Measurements from ENCODE around the gene QSER1.
A peak's percentile ranks its signal among the peaks of the same experiment; 100 is the strongest.
"Not testable (repeated sequence)": the region's sequence is repeated elsewhere in the genome, so short reads cannot be mapped to it uniquely, and the experiment has no call there.

The QSER1 gene

GRCh38 chr11:33006010-33006409 is 113.4 kb downstream of the QSER1 start:
- no peak for DNase-seq

- DNase-seq, result no peak
Observed at GRCh38 chr11:33013755-33014154, 121.1 kb downstream of the QSER1 start.

- DNase-seq, result peak; percentile 93 to 95
Observed at GRCh38 chr11:33015621-33016551, 123.3 kb downstream of the QSER1 start, which contains the start of gene DEPDC7. Gene DEPDC7 (plus strand): TSS chr11:33015878. CDS start chr11:33015956, 78 bp downstream.

- no peak for DNase-seq
Observed at GRCh38 chr11:33016654-33017053, 124.0 kb downstream of the QSER1 start.

GRCh38 chr11:33017478-33017877 is 124.9 kb downstream of the QSER1 start:
- DNase-seq, result no peak

- no peak for DNase-seq
Observed at GRCh38 chr11:33017965-33018364, 125.4 kb downstream of the QSER1 start.

GRCh38 chr11:33018840-33019239 is 126.2 kb downstream of the QSER1 start:
- DNase-seq, result no peak

- no peak for DNase-seq
Observed at GRCh38 chr11:33021501-33021900, 128.9 kb downstream of the QSER1 start.

- no peak for DNase-seq
Observed at GRCh38 chr11:33021937-33022336, 129.3 kb downstream of the QSER1 start.

- DNase-seq, result no peak
Observed at GRCh38 chr11:33025339-33025722, 132.7 kb downstream of the QSER1 start.

GRCh38 chr11:33027233-33027632 is 134.6 kb downstream of the QSER1 start:
- no peak for DNase-seq

- DNase-seq, result no peak
Observed at GRCh38 chr11:33027846-33028536, 135.4 kb downstream of the QSER1 start.

- no peak for DNase-seq
Observed at GRCh38 chr11:33028537-33028914, 135.9 kb downstream of the QSER1 start.

GRCh38 chr11:33029218-33029617 is 136.6 kb downstream of the QSER1 start:
- not testable (repeated sequence) for DNase-seq
